Posterior cingulate gyrus (tissue), 11 donors: ENCODE measurements around the gene FAM180A.
A peak's percentile ranks its signal among the peaks of the same experiment; 100 is the strongest.

ENCODE experiments used
- DNase-seq, 10 donors: peaks; one replicate each; pipeline versions ENCODE4 v3.0.0 to v3.0.0-alpha.2; 2020 to 2021; ENCODE audit warnings: mixed read lengths in 3 of 10
- intact Hi-C: fragments of 100-400 bp; cut with DNase I; formaldehyde crosslinking; loops from one replicate; pipeline ENCODE4 v1.15.1; 2023

The FAM180A gene

GRCh38 chr7:135771961-135772638, 23.5 kb upstream of the FAM180A start:
- intact Hi-C loops, result no loop called here
- DNase-seq, result no peak

GRCh38 chr7:135771051-135771450, 22.4 kb upstream of the FAM180A start:
- intact Hi-C loops, result no loop called here
- DNase-seq, result no peak

- peak in 1 of 10 donors; percentile 18 for DNase-seq
- intact Hi-C loops, result no loop called here
Measured at GRCh38 chr7:135770139-135770710, 21.6 kb upstream of the FAM180A start.

- intact Hi-C loops, result no loop called here
- DNase-seq, result peak in 8 of 10 donors; percentile 25 to 80 (median 34)
Measured at GRCh38 chr7:135769005-135769802, 20.6 kb upstream of the FAM180A start.

- DNase-seq, result no peak
- intact Hi-C loops, result no loop called here
Measured at GRCh38 chr7:135768467-135768866, 19.9 kb upstream of the FAM180A start.

GRCh38 chr7:135768064-135768463, 19.5 kb upstream of the FAM180A start:
- intact Hi-C loops, result no loop called here

GRCh38 chr7:135763261-135763660, 14.6 kb upstream of the FAM180A start:
- peak in 1 of 10 donors; percentile 5 for DNase-seq
- intact Hi-C loops, result no loop called here

More at GRCh38 chr7:135768064-135768463, 19.5 kb upstream of the FAM180A start:
- DNase-seq, result peak in 1 of 10 donors; percentile 6

GRCh38 chr7:135761751-135762488, 13.3 kb upstream of the FAM180A start:
- intact Hi-C loops, result no loop called here
- peak in 3 of 10 donors; percentile 50 to 88 (median 68) for DNase-seq

GRCh38 chr7:135759532-135759931, 10.9 kb upstream of the FAM180A start:
- intact Hi-C loops, result no loop called here
- peak in 1 of 10 donors; percentile 8 for DNase-seq

- intact Hi-C loops, result no loop called here
- peak in 1 of 10 donors; percentile 77 for DNase-seq
Measured at GRCh38 chr7:135758531-135758932, 9.9 kb upstream of the FAM180A start.

- intact Hi-C loops, result no loop called here
- DNase-seq, result peak in 4 of 10 donors; percentile 11 to 84 (median 23)
Measured at GRCh38 chr7:135757719-135758411, 9.3 kb upstream of the FAM180A start.

- intact Hi-C loops, result no loop called here
- DNase-seq, result no peak
Measured at GRCh38 chr7:135756191-135756590, 7.6 kb upstream of the FAM180A start.

- peak in 1 of 10 donors; percentile 66 for DNase-seq
- intact Hi-C loops, result no loop called here
Measured at GRCh38 chr7:135755351-135755753, 6.7 kb upstream of the FAM180A start.

GRCh38 chr7:135753616-135754413, 5.2 kb upstream of the FAM180A start:
- intact Hi-C loops, result no loop called here
- DNase-seq, result peak in 1 of 10 donors; percentile 24

- intact Hi-C loops, result no loop called here
- no peak for DNase-seq
Measured at GRCh38 chr7:135747366-135747765, 1.2 kb downstream of the FAM180A start.

GRCh38 chr7:135745703-135746312, 2.8 kb downstream of the FAM180A start:
- DNase-seq, result no peak
- intact Hi-C loops, result no loop called here

GRCh38 chr7:135744938-135745702, 3.5 kb downstream of the FAM180A start:
- no peak for DNase-seq
- intact Hi-C loops, result no loop called here
